Suppressor macrophage treated with lipopolysaccharide for 1 hour (primary cell): ENCODE results near the gene ZHX3.

ENCODE experiments used
- DNase-seq, 3 donors: peaks; one replicate each; pipeline ENCODE4 v3.0.0-alpha.2; 2020 to 2022

The ZHX3 gene

DNA sequence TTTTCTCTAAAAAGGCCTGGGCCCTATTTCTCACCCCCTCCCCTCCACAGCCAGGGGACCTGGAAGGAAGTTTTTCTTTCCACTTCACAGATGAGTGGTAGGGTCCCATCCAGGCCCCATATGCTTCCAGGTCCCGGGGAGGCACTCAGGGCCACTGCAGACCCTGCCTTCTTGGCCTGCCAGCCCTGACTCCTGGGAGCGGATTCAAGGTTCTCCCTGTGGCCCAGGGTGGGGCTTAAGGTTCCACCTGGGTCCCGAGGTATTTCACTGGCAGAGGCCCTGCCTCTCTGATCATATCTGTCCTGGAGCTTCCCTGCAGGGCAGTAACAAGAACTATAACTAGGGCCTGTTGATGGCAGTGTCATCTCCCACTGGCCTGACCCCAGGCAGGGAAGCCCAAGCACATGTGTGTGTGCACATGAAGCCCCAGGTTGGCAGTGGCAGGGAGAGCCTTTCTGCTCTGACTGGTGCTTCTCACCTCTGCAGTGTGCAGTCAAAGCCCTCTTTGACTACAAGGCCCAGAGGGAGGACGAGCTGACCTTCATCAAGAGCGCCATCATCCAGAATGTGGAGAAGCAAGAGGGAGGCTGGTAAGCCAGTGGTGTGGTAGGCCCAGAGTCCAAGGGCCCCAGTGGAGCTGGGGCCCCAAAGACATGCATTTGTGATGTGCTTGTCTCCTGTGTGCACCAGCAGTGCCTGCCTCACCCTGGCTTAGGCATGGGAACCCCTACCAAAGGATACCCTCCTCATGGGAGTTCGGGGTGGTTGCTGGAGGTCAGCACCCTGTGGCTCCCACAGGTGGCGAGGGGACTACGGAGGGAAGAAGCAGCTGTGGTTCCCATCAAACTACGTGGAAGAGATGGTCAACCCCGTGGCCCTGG lies 149.0 kb downstream of the ZHX3 start:
- no peak for DNase-seq

DNA sequence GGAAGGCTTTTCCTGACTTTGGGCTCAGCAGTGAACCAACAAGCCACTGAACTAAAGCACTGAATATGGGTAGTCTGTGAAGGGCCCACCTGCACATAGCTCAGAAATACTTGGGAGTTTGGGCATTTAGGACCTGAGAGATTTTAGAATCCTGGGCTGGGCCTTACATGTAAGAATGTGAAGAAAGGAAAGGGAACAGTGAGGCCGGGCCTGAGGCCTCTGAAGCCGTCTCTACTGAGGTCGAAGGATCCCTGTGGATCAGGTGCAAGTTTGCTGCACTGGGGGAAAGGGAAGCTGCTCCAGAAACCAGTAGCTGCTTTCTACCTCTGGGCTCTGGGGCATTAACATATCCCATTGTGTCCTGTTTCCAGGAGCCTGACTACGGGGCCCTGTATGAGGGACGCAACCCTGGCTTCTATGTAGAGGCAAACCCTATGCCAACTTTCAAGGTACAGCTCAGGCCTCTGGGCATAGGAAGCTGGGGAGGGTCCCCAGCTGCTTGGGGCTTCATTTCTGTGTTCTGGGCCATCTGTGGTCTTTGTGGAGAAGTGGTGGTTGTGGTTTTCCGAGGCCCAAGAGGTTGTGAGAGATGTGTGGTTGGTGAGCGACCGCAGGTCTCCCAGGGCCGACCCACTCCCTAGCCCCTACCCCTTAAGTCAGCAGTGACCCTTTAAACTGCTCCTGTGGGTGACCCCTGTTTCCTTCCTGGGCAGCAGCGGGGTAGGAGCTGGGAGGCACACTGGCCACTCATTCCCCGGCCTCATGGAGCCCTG lies 149.9 kb downstream of the ZHX3 start:
- DNase-seq = no peak

DNA sequence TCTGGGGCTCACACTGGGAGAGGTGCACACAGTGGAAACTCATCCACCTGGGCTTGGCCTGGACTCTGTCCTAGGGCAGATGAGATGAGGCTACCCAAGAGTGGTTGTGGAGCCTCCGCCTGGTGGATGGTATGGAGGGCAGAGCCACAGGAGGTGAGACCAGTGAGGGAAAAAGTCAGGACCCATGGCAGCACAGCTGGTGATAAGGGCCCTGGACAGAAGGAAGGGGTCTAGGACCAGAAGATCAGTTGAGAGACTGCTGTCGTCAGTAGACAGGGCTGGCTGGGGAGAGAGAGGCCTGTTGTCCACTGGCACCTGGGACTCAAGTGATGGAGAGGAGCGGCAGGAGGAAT lies 150.4 kb downstream of the ZHX3 start:
- DNase-seq = no peak

DNA sequence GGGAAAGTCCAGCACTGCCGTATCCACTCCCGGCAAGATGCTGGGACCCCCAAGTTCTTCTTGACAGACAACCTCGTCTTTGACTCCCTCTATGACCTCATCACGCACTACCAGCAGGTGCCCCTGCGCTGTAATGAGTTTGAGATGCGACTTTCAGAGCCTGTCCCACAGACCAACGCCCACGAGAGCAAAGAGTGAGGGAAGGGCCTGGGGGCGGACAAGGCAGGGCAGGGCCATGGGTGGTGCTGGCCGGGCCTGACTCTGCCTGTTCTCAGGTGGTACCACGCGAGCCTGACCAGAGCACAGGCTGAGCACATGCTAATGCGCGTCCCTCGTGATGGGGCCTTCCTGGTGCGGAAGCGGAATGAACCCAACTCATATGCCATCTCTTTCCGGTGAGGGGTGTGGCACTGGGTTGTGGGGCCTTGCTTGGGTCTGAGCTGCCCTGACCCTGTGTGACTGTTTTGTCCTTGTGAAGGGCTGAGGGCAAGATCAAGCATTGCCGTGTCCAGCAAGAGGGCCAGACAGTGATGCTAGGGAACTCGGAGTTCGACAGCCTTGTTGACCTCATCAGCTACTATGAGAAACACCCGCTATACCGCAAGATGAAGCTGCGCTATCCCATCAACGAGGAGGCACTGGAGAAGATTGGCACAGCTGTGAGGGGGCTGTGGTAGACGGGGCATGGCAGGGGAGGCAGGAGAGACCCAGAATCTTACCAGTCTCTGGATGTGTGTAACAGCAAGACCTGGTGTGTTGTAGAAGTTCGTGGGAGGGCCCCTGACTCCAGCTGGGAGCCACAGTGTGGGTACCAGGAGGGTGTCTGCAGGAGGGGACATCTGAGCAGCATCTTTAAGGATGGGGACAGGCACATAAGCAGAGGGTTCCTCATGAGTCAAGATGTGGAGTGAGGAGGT lies 151.1 kb downstream of the ZHX3 start:
- DNase-seq = no peak

DNA sequence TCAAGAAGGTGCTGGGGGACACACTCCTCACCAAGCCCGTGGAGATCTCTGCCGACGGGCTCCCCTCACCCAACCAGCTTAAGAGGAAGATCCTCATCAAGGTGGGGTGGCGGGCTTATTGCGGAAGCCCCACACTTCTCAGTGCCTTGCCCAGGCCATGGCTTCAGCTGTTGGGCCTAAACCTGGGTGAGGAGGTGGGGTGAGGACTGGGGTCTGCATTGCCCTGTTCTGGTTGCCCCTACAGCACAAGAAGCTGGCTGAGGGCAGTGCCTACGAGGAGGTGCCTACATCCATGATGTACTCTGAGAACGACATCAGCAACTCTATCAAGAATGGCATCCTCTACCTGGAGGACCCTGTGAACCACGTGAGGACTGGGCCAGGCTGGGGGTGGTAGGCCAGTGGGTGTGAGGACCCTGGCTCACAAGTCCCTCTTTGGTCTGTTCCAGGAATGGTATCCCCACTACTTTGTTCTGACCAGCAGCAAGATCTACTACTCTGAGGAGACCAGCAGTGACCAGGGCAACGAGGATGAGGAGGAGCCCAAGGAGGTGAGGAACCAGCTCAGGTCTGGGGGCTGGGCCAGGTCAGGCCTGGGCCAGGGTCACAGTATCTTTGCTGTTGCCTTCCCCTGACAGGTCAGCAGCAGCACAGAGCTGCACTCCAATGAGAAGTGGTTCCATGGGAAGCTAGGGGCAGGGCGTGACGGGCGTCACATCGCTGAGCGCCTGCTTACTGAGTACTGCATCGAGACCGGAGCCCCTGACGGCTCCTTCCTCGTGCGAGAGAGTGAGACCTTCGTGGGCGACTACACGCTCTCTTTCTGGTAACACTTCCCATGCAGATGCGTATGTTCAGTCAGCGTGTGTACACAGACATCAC lies 152.3 kb downstream of the ZHX3 start:
- no peak for DNase-seq

DNA sequence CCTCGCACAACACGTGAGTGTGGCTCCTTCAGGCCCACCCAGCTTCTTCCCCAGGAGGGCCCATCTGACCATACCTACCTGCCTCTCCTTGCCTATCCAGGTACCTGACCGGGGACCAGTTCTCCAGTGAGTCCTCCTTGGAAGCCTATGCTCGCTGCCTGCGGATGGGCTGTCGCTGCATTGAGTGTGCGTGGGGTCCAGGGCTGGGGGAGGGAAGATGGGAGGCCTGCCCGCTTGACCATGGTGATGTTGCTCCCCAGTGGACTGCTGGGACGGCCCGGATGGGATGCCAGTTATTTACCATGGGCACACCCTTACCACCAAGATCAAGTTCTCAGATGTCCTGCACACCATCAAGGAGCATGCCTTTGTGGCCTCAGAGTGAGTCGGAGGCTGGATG lies 153.7 kb downstream of the ZHX3 start:
- DNase-seq = no peak

DNA sequence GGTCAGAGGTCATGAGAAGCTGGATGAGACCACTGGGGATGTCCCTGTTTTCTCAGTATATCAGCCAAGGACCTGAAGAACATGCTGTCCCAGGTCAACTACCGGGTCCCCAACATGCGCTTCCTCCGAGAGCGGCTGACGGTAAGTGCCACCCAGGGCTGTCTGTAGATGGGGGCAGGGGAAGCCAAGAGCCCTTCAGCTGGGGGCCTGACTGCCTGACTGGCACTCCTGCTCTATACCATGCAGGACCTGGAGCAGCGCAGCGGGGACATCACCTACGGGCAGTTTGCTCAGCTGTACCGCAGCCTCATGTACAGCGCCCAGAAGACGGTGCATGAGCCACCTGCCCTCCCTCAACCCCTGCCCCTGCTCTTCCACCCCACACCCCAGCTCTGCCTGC lies 155.1 kb downstream of the ZHX3 start:
- DNase-seq = no peak

DNA sequence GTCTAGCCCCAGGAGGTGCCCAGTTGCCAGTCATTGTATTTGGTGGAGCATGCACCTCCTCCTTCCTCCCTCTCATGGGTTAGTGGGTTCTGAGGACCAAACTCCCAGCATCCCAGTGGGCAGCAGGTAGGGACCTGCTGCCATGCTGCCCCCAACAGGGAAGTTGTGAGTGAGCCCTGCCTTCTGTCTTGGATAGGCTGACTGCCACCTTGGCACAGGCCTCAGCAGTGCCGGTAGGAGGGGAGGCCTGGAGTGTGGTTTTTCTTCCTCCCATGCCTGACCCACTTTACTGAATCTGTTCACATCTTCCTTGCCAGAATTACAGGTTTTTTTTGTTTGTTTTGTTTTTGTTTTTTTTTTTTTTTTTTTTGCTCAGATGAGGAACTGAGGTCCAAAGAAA lies 155.6 kb downstream of the ZHX3 start:
- DNase-seq = no peak

DNA sequence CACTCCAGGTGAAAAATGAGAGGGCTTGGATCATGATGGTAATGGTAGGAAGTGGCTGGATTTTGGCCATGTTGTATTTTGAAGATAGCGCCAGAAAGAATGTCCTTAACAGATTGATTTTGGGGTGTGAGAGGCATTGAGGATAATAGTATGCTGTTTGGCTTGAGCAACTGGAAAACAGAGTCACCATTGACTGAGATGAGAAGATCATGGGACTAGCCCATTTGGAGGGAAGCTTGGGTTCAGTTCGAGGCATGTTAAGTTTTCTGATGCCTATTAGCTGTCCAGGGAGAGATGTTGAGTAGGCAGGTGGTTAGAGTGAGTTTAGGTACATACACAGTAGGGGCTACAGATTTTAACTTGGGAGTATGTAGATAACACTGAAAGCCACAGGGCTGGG lies 156.8 kb downstream of the ZHX3 start:
- DNase-seq = no peak

DNA sequence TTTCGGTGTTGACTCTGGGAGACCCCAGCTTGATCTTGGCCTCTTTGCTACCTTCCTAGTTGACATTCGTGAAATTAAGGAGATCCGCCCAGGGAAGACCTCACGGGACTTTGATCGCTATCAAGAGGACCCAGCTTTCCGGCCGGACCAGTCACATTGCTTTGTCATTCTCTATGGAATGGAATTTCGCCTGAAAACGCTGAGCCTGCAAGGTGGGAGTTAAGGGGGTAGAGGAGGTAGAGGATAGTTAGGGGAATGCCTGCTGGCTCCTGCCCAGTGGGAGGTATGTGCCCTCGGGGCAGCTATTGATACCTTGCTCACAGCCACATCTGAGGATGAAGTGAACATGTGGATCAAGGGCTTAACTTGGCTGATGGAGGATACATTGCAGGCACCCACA lies 158.0 kb downstream of the ZHX3 start:
- DNase-seq = no peak

DNA sequence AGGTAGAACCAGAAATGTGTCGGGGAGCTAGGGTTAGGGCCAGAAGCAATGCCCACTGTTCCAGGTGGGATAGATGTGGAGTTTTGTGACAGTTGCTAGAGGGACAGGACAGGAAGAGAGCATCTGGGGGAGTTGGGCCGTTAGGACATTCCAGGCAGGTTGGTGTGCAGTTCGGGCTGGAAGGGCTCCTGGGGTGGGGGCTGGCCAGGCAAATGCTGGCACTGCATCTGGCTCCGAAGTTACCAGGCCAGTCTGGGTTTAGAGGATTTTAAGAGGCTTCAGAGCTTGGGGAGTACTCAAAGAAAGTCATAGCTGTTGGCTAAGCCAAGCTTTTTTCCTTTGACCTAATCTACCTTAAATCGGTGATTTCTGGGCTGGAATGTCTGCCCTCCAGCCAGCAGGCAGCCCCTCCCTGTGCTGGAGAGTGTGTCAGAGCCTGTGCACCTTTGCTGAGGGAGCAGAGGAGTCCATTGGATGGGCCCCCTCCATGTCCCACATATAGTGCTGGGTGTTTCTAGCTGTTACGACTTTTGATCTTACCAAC lies 159.4 kb downstream of the ZHX3 start:
- no peak for DNase-seq

DNA sequence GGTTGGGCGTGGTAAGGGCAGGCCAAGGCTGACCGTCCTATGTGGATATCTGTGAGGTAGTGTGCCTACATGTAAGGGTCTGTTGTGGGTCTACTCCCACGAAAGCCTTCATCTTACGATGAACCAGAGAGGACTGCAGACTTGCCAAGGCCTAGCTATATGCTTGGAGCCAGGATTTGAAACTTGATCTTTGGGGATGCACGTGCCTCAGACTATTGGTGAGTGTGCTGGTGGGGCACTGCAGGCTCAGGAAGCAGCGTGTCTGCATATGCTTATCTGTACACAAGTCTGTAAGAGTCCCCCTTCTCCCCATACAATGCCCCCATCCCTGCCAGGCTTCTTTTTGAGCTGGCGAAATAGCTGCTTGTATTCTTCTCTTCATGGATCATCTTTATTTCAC lies 162.3 kb downstream of the ZHX3 start:
- no peak for DNase-seq

DNA sequence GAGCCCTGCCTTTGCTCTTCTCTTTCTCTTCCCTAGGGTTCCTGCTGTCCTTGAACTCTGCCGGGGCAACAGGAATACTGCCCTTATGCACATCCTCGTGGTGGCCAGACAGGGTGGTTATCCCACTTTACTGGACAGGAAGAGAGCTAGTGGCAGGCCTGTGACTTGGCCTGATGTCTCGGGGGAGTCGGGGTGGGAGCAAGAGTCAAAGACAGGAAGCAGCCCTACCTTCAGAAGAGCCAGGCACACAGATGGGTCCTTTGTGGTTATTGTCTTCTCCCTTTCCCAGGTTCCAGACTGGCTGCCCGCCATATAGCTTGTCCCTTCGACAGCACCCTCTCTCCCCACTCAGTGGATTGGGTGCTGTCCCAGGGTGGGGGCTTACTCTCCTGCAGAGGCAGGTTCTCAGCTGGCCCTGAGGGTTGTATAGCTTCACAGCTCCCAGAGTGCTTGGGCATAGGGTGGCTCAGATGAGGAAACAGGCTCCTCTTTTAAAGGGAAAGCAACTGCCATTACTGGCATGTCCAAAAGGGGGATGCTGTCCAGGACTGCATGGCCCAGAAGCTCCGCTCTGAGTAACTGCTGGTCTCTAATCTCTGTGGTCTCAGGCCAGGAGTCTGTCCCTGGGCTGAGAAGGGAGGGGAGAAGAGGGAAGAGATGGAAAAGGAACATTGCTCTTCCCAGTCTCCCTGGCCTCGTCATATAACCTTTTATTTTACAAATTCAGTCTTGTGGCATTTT lies 162.9 kb downstream of the ZHX3 start:
- DNase-seq = no peak

DNA sequence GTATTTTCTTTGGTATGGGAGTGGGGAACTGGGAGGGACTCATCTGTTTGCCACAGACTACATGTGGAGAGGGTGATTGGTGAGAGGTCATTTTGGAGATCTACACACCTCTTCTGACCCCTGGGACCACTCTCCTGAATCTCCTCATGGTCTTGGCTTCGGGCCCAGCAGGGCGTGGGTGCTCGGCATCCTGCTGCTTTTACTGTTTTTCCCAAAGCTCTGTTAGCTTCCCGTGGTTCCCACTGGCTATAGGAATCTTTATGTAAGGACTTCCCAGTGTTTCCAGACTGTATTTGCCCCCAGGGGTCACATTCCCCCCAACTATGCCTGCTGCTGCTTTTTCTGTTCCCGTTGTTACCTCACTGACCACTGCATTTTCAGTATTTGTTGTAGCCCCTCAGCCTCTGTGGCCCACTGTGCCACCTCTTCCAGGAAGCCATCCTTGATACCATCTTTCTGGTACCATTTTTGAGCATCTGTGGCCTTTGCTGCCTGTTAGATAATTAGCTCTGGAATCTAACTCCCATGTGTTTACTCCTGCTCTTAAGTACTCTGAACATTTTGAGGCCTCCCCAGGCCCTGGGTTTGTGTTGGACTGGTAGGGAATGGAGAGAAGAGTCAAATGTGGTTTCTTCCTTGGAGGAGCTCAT lies 165.3 kb downstream of the ZHX3 start:
- DNase-seq = no peak

DNA sequence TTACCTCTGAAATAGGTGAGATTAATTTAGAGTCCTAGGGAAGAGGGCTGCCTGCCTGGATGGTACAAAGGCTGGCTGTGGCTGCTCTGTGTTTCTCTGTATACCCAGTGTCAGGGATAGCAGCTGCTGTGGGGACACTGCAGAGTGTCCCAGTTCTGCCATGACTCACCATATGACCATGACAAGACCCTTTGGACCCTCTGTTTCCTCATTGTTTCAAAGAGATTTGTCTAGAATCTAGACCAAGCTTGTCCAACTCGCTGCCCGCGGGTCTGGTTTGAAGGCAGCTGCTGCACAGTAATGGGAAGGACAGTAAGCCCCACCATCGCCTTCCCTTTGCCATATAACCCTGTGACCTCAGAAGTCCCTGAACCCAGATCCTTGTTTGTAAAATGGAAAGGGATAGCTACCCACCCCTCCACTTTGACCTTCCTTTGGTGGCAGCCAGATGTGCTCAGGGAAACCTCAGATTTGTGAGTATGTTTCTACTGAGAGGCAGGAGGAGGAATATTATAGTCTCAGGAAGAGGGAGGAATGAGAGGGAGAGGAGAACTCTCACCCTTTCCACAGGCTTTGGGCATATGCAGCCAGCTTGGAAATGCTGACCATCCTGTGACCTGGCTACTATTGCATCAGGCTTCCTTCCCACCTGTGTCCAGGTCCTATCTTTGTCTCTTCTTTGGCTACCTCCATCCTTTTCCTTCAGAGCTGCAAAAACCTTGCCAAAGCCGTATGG lies 166.2 kb downstream of the ZHX3 start:
- no peak for DNase-seq

DNA sequence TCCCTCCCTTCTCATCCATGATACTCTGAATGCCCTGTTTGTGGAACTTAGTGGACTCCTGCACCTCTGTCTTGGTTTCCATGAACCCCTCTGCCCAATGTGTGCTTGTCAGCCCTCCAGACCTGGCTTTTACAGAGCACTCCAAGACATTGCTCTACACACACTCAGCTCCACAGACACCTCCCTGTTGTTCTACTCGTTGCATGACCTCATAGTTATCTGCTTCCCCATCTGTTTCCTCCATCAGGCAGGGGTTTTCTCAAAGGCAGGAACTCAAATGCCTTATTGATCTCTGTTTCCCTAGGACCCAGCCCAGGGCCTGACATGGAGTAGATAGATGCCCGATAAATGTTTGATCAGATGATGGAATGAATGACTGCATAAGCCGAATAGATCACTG lies 166.9 kb downstream of the ZHX3 start:
- DNase-seq = no peak

DNA sequence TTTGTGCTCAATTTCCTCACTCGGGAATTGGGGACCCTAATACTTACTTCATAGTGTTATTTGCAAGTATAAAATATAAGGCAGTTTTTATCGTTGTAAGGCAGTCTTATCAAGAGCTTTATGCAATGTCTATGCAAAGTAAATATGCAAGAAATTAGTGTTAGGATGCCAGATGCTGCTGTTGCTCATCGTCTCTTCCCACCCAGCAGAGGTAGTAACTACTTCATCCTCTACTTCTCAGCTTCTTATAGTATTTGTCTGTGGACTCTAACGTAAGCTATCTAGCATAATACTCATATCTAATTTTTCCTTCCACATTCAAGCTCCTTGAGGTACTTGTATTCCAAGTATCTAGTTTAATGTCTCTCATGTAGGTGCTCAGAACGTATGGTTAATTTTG lies 168.6 kb downstream of the ZHX3 start:
- no peak for DNase-seq

DNA sequence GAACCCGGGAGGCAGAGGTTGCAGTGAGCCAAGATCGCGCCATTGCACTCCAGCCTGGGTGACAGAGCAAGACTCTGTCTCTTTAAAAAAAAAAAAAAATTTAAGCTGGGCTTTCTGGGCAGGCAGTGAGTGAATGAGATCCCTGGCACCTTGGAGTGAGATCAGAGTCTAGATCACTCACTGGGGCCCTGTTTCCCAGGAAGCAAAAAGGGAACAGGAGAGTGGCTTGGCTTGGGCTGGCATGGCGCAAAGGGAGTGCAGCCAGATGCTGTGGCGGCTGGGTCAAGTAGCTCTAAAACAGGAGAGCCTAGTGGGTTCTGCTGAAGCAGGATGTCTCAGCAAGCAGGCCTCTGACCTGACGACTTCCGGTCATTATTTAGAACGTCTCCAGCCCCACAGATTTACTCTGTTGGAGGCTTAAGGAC lies 169.8 kb downstream of the ZHX3 start:
- no peak for DNase-seq

DNA sequence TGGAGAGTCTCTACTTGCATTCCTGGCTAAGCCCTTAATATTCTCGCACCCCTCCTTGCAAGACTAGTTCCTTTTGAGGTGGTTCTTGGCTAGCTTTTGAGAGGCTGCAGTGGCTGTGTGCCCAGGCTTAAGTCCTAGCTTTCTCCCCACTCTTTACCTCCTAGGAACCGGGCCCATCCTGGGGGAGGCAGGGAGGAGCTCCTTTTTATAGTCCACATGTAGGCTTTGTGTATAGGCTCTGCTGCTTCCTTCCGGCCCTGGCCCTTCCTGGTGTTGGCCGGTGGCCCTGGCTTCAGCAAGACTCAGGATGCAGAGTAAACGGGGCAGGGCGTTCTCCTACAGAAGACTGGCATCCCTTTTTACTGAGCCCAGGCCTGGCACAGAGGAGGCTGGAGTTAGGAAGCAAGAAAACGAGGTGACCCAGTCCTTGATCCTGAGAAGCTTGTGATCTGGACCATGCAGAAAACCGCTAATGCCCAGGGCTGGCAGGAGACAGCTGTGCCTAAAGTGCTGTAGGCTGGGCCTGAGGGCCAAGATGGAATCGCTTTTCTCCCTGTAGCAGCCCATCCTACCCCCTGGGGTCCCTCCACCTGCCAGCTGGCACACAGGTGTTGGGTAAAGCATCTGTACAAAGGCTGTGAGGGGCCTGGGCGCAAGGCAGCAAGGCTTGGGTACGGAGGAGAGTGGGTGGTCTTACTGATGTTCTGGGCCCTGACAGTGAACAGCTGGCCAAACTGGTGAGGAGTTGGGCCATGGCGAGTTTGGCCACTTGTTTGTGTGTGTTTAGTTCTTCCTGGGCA lies 171.5 kb downstream of the ZHX3 start:
- no peak for DNase-seq
